ENCODE measurements around the gene LDLRAD3. TPM values are rescaled to one million over a fixed set of nuclear protein-coding genes. Genes with fewer than 3 reads are reported as not detected.

LDLRAD3 gene
- total RNA-seq, 4 donors from 2014 or later: 39.7 to 50.9 (median 46.0) TPM

DNA sequence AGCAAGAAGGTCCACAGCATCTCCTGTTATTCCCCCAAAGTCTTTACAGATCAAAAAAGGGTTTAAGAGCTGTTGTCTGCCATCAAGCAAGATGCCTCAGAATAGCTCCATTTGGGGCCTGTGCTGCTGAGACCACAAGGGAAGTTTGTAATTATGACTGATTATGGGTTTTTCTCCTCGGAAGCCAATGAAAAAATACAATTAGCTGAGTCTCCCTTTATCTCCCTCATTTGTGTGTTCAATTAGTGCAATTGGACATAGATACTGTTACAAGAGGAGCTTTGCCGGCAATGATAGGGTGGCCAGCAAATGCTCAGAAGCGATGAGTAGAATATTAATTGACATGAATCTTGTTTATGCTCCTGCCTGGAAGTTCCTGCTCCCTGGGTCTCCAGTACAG lies 261.7 kb downstream of the LDLRAD3 start:
- TF ChIP-seq POLR2AphosphoS5 (IDR thresholded peaks at IDR 0.05): no peak
- no peak for TF ChIP-seq POLR2A (IDR thresholded peaks at IDR 0.05)
- no peak for TF ChIP-seq EP300 (IDR thresholded peaks at IDR 0.05)
- TF ChIP-seq, protein P1, sequence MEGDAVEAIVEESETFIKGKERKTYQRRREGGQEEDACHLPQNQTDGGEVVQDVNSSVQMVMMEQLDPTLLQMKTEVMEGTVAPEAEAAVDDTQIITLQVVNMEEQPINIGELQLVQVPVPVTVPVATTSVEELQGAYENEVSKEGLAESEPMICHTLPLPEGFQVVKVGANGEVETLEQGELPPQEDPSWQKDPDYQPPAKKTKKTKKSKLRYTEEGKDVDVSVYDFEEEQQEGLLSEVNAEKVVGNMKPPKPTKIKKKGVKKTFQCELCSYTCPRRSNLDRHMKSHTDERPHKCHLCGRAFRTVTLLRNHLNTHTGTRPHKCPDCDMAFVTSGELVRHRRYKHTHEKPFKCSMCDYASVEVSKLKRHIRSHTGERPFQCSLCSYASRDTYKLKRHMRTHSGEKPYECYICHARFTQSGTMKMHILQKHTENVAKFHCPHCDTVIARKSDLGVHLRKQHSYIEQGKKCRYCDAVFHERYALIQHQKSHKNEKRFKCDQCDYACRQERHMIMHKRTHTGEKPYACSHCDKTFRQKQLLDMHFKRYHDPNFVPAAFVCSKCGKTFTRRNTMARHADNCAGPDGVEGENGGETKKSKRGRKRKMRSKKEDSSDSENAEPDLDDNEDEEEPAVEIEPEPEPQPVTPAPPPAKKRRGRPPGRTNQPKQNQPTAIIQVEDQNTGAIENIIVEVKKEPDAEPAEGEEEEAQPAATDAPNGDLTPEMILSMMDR (IDR thresholded peaks at IDR 0.05): no peak
- Histone ChIP-seq H3K4me3 (no peak overlapping the region), H3K27me3 (no peaks in the 10 kb centered on the region), H3K27ac (no peak overlapping the region), H3K9me3 (no peaks in the 10 kb centered on the region), H3K4me1 (peaks cover 5% of the 10 kb centered on the region), H3K36me3 (no peaks in the 10 kb centered on the region)
- no peak for DNase-seq (ENCODE audit: low spot score in 2 of 2)
- 100% methylated on average over 3 of the region's 3 CpGs for WGBS

DNA sequence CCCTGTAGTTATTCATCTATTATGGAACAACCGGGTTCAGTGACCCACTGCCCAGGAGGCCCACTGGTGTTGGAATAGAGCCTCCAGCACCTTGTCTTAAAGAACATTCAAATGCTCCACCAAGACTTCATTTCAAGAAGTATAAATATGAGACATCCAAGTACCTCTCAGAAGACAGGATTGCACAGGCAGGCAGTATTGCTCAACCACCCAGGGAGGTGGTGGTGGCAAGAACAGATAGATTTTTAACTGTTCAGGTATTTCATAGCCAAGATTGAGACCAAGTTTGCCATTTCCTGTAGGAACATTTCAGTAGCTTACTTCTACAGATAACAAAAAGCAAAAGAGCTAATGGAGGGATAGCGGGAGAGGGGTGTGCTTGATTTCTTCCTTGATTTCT lies 266.7 kb downstream of the LDLRAD3 start:
- WGBS: 62% methylated on average over 2 of the region's 2 CpGs
- TF ChIP-seq, protein P1 (IDR thresholded peaks at IDR 0.05): no peak
- H3K9me3 ChIP-seq: no peaks in the 10 kb centered on the region

DNA sequence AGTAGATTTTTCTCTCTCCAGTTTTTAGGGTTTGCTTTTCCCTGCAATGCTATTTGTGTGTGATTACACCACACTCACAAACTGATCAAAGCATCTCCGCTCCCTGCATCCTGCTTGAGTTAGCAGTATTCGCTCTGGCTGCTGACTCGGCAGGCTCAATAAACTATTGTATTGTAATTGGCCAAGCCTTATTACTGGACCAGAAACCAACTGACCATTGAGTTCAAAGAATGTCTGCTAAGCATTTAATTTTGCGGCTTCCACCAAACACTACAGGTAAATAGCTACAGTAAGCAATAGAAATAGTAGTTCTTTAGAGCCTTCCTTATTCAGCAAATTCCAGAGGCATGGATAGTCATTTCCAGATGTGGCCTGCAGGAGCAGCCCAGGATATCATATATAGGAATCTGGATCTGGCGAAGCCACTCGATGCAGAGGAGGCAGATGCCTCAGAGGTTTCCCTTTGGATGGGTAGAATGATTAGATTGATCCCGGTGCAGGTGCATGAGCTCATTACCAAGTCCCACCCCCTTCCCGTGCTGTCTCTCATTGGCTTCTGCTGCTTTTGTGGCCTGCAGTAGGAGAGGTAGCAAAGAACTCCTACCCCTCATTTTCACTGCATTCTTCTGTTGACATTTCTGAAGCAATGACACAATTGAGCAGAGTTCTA lies 268.0 kb downstream of the LDLRAD3 start:
- WGBS: 86% methylated on average over 8 of the region's 8 CpGs
- Histone ChIP-seq H3K4me1 (peaks cover 21% of the 10 kb centered on the region), H3K27ac (no peak overlapping the region), H3K27me3 (no peaks in the 10 kb centered on the region), H3K4me3 (no peak overlapping the region), H3K9me3 (no peaks in the 10 kb centered on the region), H3K36me3 (no peaks in the 10 kb centered on the region)
- DNase-seq (ENCODE audit: low spot score in 2 of 2): no peak
- TF ChIP-seq EP300 (IDR thresholded peaks at IDR 0.05) (no peak), POLR2AphosphoS5 (IDR thresholded peaks at IDR 0.05) (no peak), POLR2A (IDR thresholded peaks at IDR 0.05) (no peak)
- TF ChIP-seq, protein P1 (IDR thresholded peaks at IDR 0.05): no peak

More for the DNA sequence above, 266.7 kb downstream of the LDLRAD3 start:
- no peak overlapping the region for H3K4me3 ChIP-seq
- H3K27me3 ChIP-seq: no peaks in the 10 kb centered on the region
- no peak for DNase-seq (ENCODE audit: low spot score in 2 of 2)
- no peak overlapping the region for H3K27ac ChIP-seq
- H3K36me3 ChIP-seq: no peaks in the 10 kb centered on the region
- H3K4me1 ChIP-seq: peaks cover 21% of the 10 kb centered on the region

DNA sequence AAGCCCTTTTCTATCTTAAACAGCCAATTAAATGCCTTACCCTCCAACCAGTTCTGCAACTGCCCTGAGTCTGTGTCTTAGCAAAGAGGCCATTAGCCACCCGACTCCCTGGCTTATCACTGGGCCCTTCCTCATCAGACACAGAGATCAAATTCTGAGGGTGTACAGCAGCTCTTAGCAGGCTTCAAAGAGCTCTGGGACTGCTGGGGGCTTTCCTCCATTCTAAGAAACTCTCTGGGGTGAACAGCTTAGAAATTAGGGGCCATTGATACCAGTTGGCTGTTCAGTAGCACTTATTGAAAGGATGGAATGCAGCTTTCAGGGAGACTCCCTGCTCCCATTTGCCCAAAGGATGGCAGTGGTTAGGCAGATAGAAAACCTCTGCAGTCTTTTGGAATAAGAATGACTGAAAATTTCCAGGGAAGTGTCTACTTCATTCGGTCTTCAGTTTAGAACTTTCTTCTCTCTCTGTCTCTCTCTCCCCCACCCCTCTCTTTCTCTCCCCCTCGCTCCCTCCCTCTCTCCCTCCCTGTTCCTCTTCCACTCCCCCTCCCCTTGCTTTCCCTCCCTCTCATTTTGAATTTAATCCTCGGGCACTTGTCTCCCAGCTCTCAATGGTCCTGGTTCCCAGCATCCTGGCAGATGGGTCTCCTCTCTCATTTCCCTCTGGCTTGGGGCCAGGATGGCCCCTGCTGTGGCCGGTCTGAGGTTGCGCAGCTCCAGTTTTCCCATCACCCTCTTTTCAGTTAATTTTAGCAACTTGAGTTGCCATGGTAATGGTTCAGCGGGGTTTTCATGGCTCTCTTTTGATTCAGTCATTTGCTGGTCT lies 268.9 kb downstream of the LDLRAD3 start:
- 83% methylated on average over 7 of the region's 7 CpGs for WGBS
- Histone ChIP-seq H3K27ac (no peak overlapping the region), H3K27me3 (no peaks in the 10 kb centered on the region), H3K9me3 (no peaks in the 10 kb centered on the region), H3K4me3 (no peak overlapping the region), H3K4me1 (peaks cover 21% of the 10 kb centered on the region), H3K36me3 (no peaks in the 10 kb centered on the region)
- TF ChIP-seq POLR2A (IDR thresholded peaks at IDR 0.05) (no peak), EP300 (IDR thresholded peaks at IDR 0.05) (no peak), POLR2AphosphoS5 (IDR thresholded peaks at IDR 0.05) (no peak)
- TF ChIP-seq, protein P1 (IDR thresholded peaks at IDR 0.05): no peak
- DNase-seq (ENCODE audit: low spot score in 2 of 2): no peak

DNA sequence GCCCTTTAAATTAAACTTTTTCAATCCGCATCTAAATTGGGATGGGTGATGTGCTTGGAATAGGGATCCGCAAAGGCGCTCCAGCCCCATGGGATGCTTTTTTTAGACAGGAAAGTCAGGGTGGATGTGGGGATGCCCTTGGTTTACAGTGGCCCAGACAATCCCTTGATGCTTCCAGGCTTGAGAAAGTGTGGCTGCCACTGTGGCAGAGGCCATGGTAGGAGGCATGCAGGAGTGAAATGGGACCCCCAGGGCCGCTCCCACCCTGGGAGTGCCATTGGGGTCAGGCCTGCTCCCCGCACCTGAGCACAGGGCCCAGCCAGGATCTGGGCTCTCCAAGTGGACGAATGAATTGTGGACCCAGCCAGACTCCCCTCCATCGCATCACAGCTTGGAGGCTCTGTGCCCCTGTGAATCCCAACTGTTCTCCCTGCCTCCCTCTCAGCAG lies 269.6 kb downstream of the LDLRAD3 start:
- 86% methylated on average over 7 of the region's 7 CpGs for WGBS
- no peak for TF ChIP-seq EP300 (IDR thresholded peaks at IDR 0.05)
- H3K9me3 ChIP-seq: no peaks in the 10 kb centered on the region
- no peak overlapping the region for H3K27ac ChIP-seq
- peaks cover 4% of the 10 kb centered on the region for H3K36me3 ChIP-seq
- H3K27me3 ChIP-seq: no peaks in the 10 kb centered on the region
- H3K4me3 ChIP-seq: no peak overlapping the region
- no peak for DNase-seq (ENCODE audit: low spot score in 2 of 2)
- peaks cover 21% of the 10 kb centered on the region for H3K4me1 ChIP-seq

Measured in suprapubic skin (tissue), 4 donors.